ENCODE results near the gene ADPRH. TPM values are rescaled to one million over a fixed set of nuclear protein-coding genes. Genes with fewer than 3 reads are reported as not detected.
"Not testable (repeated sequence)": the region's sequence is repeated elsewhere in the genome, so short reads cannot be mapped to it uniquely, and the experiment has no call there.

Gene ADPRH
- total RNA-seq, 1 donor from 2014 or later = 0.77 TPM

GRCh38 chr3:119562307-119562961 is 16.9 kb upstream of the ADPRH start:
- H3K4me1 Mint-ChIP-seq = no peaks in the 10 kb centered on the region
- Histone ChIP-seq H3K4me2 (no peak overlapping the region), H3F3A (ENCODE audit: low read depth) (no peaks in the 10 kb centered on the region), H3K4me3 (no peak overlapping the region), H2AFZ (replicated peaks) (no peak overlapping the region), H4K20me1 (ENCODE audit: low read depth) (no peaks in the 10 kb centered on the region), H3K9ac (no peak overlapping the region), H3K9me3 (ENCODE audit: low read depth) (no peaks in the 10 kb centered on the region), H3K79me2 (ENCODE audit: low read depth) (no peaks in the 10 kb centered on the region), H3K27ac (no peak overlapping the region), H3K27me3 (no peaks in the 10 kb centered on the region), H3K36me3 (no peaks in the 10 kb centered on the region), H3K4me1 (no peaks in the 10 kb centered on the region)
- no peak for DNase-seq (ENCODE audit: low spot score)
- peaks cover 6% of the 10 kb centered on the region for H3K27me3 Mint-ChIP-seq (ENCODE audit: insufficient read depth, low read depth)
- no peak overlapping the region for H3K27ac Mint-ChIP-seq
- no peaks in the 10 kb centered on the region for H3K9me3 Mint-ChIP-seq
- H3K4me3 Mint-ChIP-seq = no peak overlapping the region
- TF ChIP-seq EZH2phosphoT487 (IDR thresholded peaks at IDR 0.05) (no peak), EZH2 (IDR thresholded peaks at IDR 0.05) (no peak)
- TF ChIP-seq, protein P1, sequence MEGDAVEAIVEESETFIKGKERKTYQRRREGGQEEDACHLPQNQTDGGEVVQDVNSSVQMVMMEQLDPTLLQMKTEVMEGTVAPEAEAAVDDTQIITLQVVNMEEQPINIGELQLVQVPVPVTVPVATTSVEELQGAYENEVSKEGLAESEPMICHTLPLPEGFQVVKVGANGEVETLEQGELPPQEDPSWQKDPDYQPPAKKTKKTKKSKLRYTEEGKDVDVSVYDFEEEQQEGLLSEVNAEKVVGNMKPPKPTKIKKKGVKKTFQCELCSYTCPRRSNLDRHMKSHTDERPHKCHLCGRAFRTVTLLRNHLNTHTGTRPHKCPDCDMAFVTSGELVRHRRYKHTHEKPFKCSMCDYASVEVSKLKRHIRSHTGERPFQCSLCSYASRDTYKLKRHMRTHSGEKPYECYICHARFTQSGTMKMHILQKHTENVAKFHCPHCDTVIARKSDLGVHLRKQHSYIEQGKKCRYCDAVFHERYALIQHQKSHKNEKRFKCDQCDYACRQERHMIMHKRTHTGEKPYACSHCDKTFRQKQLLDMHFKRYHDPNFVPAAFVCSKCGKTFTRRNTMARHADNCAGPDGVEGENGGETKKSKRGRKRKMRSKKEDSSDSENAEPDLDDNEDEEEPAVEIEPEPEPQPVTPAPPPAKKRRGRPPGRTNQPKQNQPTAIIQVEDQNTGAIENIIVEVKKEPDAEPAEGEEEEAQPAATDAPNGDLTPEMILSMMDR (IDR thresholded peaks at IDR 0.05) = no peak
- H3K36me3 Mint-ChIP-seq = no peaks in the 10 kb centered on the region

DNA sequence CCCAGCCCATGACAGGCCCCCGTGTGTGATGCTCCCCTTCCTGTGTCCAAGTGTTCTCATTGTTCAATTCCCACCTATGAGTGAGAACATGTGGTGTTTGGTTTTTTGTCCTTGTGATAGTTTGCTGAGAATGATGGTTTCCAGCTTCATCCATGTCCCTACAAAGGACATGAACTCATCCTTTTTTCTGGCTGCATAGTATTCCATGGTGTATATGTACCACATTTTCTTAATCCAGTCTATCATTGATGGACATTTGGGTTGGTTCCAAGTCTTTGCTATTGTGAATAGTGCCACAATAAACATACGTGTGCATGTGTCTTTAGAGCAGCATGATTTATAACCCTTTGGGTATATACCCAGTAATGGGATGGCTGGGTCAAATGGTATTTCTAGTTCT is 16.0 kb upstream of the ADPRH start:
- H3K4me1 Mint-ChIP-seq; H3K27me3 Mint-ChIP-seq (ENCODE audit: insufficient read depth, low read depth); H3K27me3 ChIP-seq; H3K27ac Mint-ChIP-seq; H3K9ac ChIP-seq; H3K79me2 ChIP-seq (ENCODE audit: low read depth); H3K4me1 ChIP-seq; H3K4me2 ChIP-seq; H3K36me3 Mint-ChIP-seq; H3K9me3 Mint-ChIP-seq; H2AFZ ChIP-seq (replicated peaks); H4K20me1 ChIP-seq (ENCODE audit: low read depth); H3K4me3 Mint-ChIP-seq; H3F3A ChIP-seq (ENCODE audit: low read depth); H3K4me3 ChIP-seq; H3K36me3 ChIP-seq; DNase-seq (ENCODE audit: low spot score); H3K27ac ChIP-seq; H3K9me3 ChIP-seq (ENCODE audit: low read depth): not testable (repeated sequence)

- no peak overlapping the region for H3K27ac ChIP-seq
- H2AFZ ChIP-seq (replicated peaks) = no peak overlapping the region
- no peaks in the 10 kb centered on the region for H3K4me1 ChIP-seq
- H3K27me3 ChIP-seq = no peaks in the 10 kb centered on the region
- DNase-seq (ENCODE audit: low spot score) = no peak
- no peak overlapping the region for H3K9ac ChIP-seq
- no peaks in the 10 kb centered on the region for H3K79me2 ChIP-seq (ENCODE audit: low read depth)
- Mint-ChIP-seq H3K27me3 (ENCODE audit: insufficient read depth, low read depth) (peaks cover 3% of the 10 kb centered on the region), H3K27ac (no peak overlapping the region), H3K4me3 (no peak overlapping the region), H3K9me3 (no peaks in the 10 kb centered on the region), H3K36me3 (no peaks in the 10 kb centered on the region), H3K4me1 (no peaks in the 10 kb centered on the region)
- H3K9me3 ChIP-seq (ENCODE audit: low read depth) = no peaks in the 10 kb centered on the region
- TF ChIP-seq, protein P1 (IDR thresholded peaks at IDR 0.05) = no peak
- TF ChIP-seq EZH2 (IDR thresholded peaks at IDR 0.05) = no peak
- TF ChIP-seq EZH2phosphoT487 (IDR thresholded peaks at IDR 0.05) = no peak
- no peak overlapping the region for H3K4me3 ChIP-seq
- no peaks in the 10 kb centered on the region for H3K36me3 ChIP-seq
- no peak overlapping the region for H3K4me2 ChIP-seq
- no peaks in the 10 kb centered on the region for H4K20me1 ChIP-seq (ENCODE audit: low read depth)
- no peaks in the 10 kb centered on the region for H3F3A ChIP-seq (ENCODE audit: low read depth)
Observed at GRCh38 chr3:119569156-119569555, 10.1 kb upstream of the ADPRH start.

- H3K4me1 Mint-ChIP-seq = no peaks in the 10 kb centered on the region
- TF ChIP-seq, protein P1 (IDR thresholded peaks at IDR 0.05) = no peak
- TF ChIP-seq EZH2 (IDR thresholded peaks at IDR 0.05) (no peak), EZH2phosphoT487 (IDR thresholded peaks at IDR 0.05) (no peak)
- Histone ChIP-seq H3K4me1 (no peaks in the 10 kb centered on the region), H4K20me1 (ENCODE audit: low read depth) (no peaks in the 10 kb centered on the region), H3K27me3 (no peaks in the 10 kb centered on the region), H3K27ac (no peak overlapping the region), H3F3A (ENCODE audit: low read depth) (no peaks in the 10 kb centered on the region), H3K36me3 (no peaks in the 10 kb centered on the region), H3K4me2 (no peak overlapping the region), H3K79me2 (ENCODE audit: low read depth) (no peaks in the 10 kb centered on the region), H2AFZ (replicated peaks) (no peak overlapping the region), H3K4me3 (no peak overlapping the region), H3K9me3 (ENCODE audit: low read depth) (no peaks in the 10 kb centered on the region), H3K9ac (no peak overlapping the region)
- H3K27me3 Mint-ChIP-seq (ENCODE audit: insufficient read depth, low read depth) = peaks cover 3% of the 10 kb centered on the region
- DNase-seq (ENCODE audit: low spot score) = no peak
- no peaks in the 10 kb centered on the region for H3K9me3 Mint-ChIP-seq
- H3K4me3 Mint-ChIP-seq = no peak overlapping the region
- no peak overlapping the region for H3K27ac Mint-ChIP-seq
- H3K36me3 Mint-ChIP-seq = no peaks in the 10 kb centered on the region
Observed at GRCh38 chr3:119570229-119570628, 9.1 kb upstream of the ADPRH start.

Measured in neural progenitor cell (in vitro differentiated cells).